Tibial nerve (tissue), 4 donors: ENCODE data around the gene BRPF1. TPM values are rescaled to one million over a fixed set of nuclear protein-coding genes. Genes with fewer than 3 reads are reported as not detected.
A peak's percentile ranks its signal among the peaks of the same experiment; 100 is the strongest.

ENCODE experiments used
- DNase-seq, 2 donors: peaks; one replicate each; pipeline ENCODE4 v3.0.0-alpha.2; 2019; ENCODE audit warnings: low spot score in 2 of 2
- H3K27ac ChIP-seq, 4 donors: fragments of 200-600 bp; sonication (generic) in 3 of 4; one replicate each; pipeline ENCODE4 v1.5.1; 2017 to 2019; ENCODE audit warnings: mild to moderate bottlenecking in 1 of 4
- H3K27me3 ChIP-seq, 2 donors: fragments of 200-600 bp; sonication (generic) in 1 of 2; one replicate each; pipeline versions ENCODE4 v1.5.1 to v1.6.0; 2017 to 2019
- H3K36me3 ChIP-seq, 3 donors: fragments of 200-600 bp; sonication (generic); one replicate each; pipeline ENCODE4 v1.5.1; 2018 to 2019
- H3K4me1 ChIP-seq, 4 donors: fragments of 200-600 bp; sonication (generic) in 3 of 4; one replicate each; pipeline ENCODE4 v1.5.1; 2017 to 2019
- H3K4me3 ChIP-seq, 4 donors: fragments of 200-600 bp; sonication (generic) in 3 of 4; one replicate each; pipeline ENCODE4 v1.5.1; 2017 to 2019; ENCODE audit warnings: mild to moderate bottlenecking in 1 of 4, moderate library complexity in 1 of 4
- H3K9me3 ChIP-seq, 4 donors: fragments of 200-600 bp; sonication (generic) in 3 of 4; one replicate each; pipeline ENCODE4 v1.5.1; 2017 to 2019
- CTCF ChIP-seq, 5 experiments: fragments of 200-600 bp in 3 of 5; fragments of 450-650 bp in 2 of 5; sonication (generic) in 3 of 5; IDR thresholded peaks; one replicate each; pipeline ENCODE4 v1.5.1; 2016 to 2019; ENCODE audit warnings: antibody characterized with exemption in 5 of 5, mild to moderate bottlenecking in 3 of 5, moderate library complexity in 2 of 5
- EP300 ChIP-seq, 2 donors: sonication (generic); formaldehyde crosslinking; IDR thresholded peaks; one replicate each; pipeline ENCODE4 v1.6.1; 2017; ENCODE audit warnings: antibody characterized with exemption in 2 of 2, mild to moderate bottlenecking in 1 of 2
- POLR2A ChIP-seq, 2 donors: fragments of 450-650 bp; IDR thresholded peaks; one replicate each; pipeline ENCODE4 v1.6.1; 2017; ENCODE audit warnings: antibody characterized with exemption in 2 of 2, mild to moderate bottlenecking in 2 of 2, moderate library complexity in 2 of 2
- WGBS, 2 donors: methylation state at CpG; one replicate each; pipeline ENCODE4 v1.1.5; 2018; 5-methylcytosine and 5-hydroxymethylcytosine counted together
- total RNA-seq, 4 donors: library from RNA; depleted of rRNA; stranded (reverse); fragments of >200 nt; gene quantifications; one replicate each; pipeline ENCODE4 v1.1.0, GENCODE V29; 2016

The BRPF1 gene
- total RNA-seq, 4 donors from 2014 or later: 18.0 to 21.0 (median 20.6) TPM

GRCh38 chr3:9690451-9691450, 40.8 kb upstream of the BRPF1 start:
- no peak for DNase-seq
- no peaks in the 10 kb centered on the region for H3K27me3 ChIP-seq

GRCh38 chr3:9691636-9692035, 39.9 kb upstream of the BRPF1 start:
- Histone ChIP-seq H3K4me1 (peaks cover 0 to 20% (median 1%) of the 10 kb centered on the region in 4 donors), H3K27ac (peak overlapping the region in 2 of 4 donors; percentile 47 to 68), H3K36me3 (peaks cover 2 to 98% (median 39%) of the 10 kb centered on the region in 3 donors), H3K27me3 (no peaks in the 10 kb centered on the region), H3K9me3 (no peaks in the 10 kb centered on the region), H3K4me3 (no peak overlapping the region)
- no peak for TF ChIP-seq CTCF (IDR thresholded peaks at IDR 0.05)
- 88 to 94% methylated on average over 2 of the region's 2 CpGs for WGBS, 2 donors
- DNase-seq: no peak

More at GRCh38 chr3:9690451-9691450, 40.8 kb upstream of the BRPF1 start:
- WGBS, 2 donors: 54 to 56% methylated on average over 14 to 15 of the region's 15 CpGs
- Histone ChIP-seq H3K27ac (peak overlapping the region in 2 of 4 donors; percentile 47 to 68), H3K9me3 (no peaks in the 10 kb centered on the region), H3K4me1 (peaks cover 0 to 20% (median 1%) of the 10 kb centered on the region in 4 donors), H3K4me3 (no peak overlapping the region), H3K36me3 (peaks cover 2 to 98% (median 38%) of the 10 kb centered on the region in 3 donors)
- TF ChIP-seq EP300 (IDR thresholded peaks at IDR 0.05): peak in 1 of 2 donors; percentile 10
- TF ChIP-seq CTCF (IDR thresholded peaks at IDR 0.05): no peak

- WGBS, 2 donors: 88 to 100% methylated on average over 2 to 4 of the region's 5 CpGs
- Histone ChIP-seq H3K4me3 (no peak overlapping the region), H3K27ac (no peak overlapping the region), H3K9me3 (no peaks in the 10 kb centered on the region), H3K27me3 (no peaks in the 10 kb centered on the region), H3K36me3 (peaks cover 2 to 98% (median 32%) of the 10 kb centered on the region in 3 donors), H3K4me1 (peaks cover 0 to 20% (median 1%) of the 10 kb centered on the region in 4 donors)
- TF ChIP-seq CTCF (IDR thresholded peaks at IDR 0.05): no peak
- TF ChIP-seq EP300 (IDR thresholded peaks at IDR 0.05): no peak
- no peak for TF ChIP-seq POLR2A (IDR thresholded peaks at IDR 0.05)
- DNase-seq: no peak
Measured at GRCh38 chr3:9692416-9692815, 39.1 kb upstream of the BRPF1 start.

- Histone ChIP-seq H3K9me3 (no peaks in the 10 kb centered on the region), H3K4me3 (no peak overlapping the region), H3K27me3 (no peaks in the 10 kb centered on the region), H3K36me3 (peaks cover 2 to 98% (median 23%) of the 10 kb centered on the region in 3 donors), H3K27ac (no peak overlapping the region), H3K4me1 (peaks cover 0 to 10% (median 0%) of the 10 kb centered on the region in 4 donors)
- no peak for TF ChIP-seq EP300 (IDR thresholded peaks at IDR 0.05)
- TF ChIP-seq POLR2A (IDR thresholded peaks at IDR 0.05): no peak
- no peak for TF ChIP-seq CTCF (IDR thresholded peaks at IDR 0.05)
- DNase-seq: no peak
- 71 to 73% methylated on average over 4 of the region's 4 CpGs for WGBS, 2 donors
Measured at GRCh38 chr3:9695345-9695744, 36.2 kb upstream of the BRPF1 start.

GRCh38 chr3:9695746-9696145, 35.8 kb upstream of the BRPF1 start:
- H3K4me3 ChIP-seq: no peak overlapping the region
- peaks cover 2 to 98% (median 27%) of the 10 kb centered on the region in 3 donors for H3K36me3 ChIP-seq
- 87 to 89% methylated on average over 7 of the region's 7 CpGs for WGBS, 2 donors
- no peak for DNase-seq
- no peak overlapping the region for H3K27ac ChIP-seq
- no peak for TF ChIP-seq CTCF (IDR thresholded peaks at IDR 0.05)
- TF ChIP-seq POLR2A (IDR thresholded peaks at IDR 0.05): no peak
- TF ChIP-seq EP300 (IDR thresholded peaks at IDR 0.05): no peak
- peaks cover 0 to 6% (median 0%) of the 10 kb centered on the region in 4 donors for H3K4me1 ChIP-seq
- H3K27me3 ChIP-seq: no peaks in the 10 kb centered on the region
- H3K9me3 ChIP-seq: no peaks in the 10 kb centered on the region
